OCI-LY1 (cell line): ENCODE results near the gene NAA16.

ENCODE experiments used
- H2AFZ ChIP-seq: fragments of 200-600 bp; sonication (generic), shearing (Covaris generic); 2 replicates; pipeline ENCODE4 v1.6.0; 2014; ENCODE audit warnings: antibody characterized with exemption, mild to moderate bottlenecking, low read length
- H3F3A ChIP-seq: fragments of 200-600 bp; sonication (generic), shearing (Covaris generic); 2 replicates; pipeline ENCODE4 v1.6.0; 2014; ENCODE audit warnings: mild to moderate bottlenecking, antibody characterized with exemption, low read length, moderate library complexity; ENCODE audit not compliant: insufficient read depth
- H3K27ac ChIP-seq: fragments of 200-600 bp; sonication (generic); 2 replicates; pipeline ENCODE4 v1.5.1; 2014; ENCODE audit warnings: low read length, mixed run types, mild to moderate bottlenecking, low read depth; ENCODE audit not compliant: poor library complexity, severe bottlenecking
- H3K27me3 ChIP-seq: fragments of 200-600 bp; sonication (generic); 2 replicates; pipeline ENCODE4 v1.6.0; 2014; ENCODE audit warnings: antibody characterized with exemption, mild to moderate bottlenecking, low read length, moderate library complexity; ENCODE audit not compliant: insufficient read depth
- H3K36me3 ChIP-seq: fragments of 200-600 bp; sonication (generic); 2 replicates; pipeline ENCODE4 v1.6.1; 2014; ENCODE audit warnings: mild to moderate bottlenecking, antibody characterized with exemption, low read length, moderate library complexity, mixed read lengths; ENCODE audit not compliant: insufficient read depth
- H3K4me1 ChIP-seq: fragments of 200-600 bp; sonication (generic); 2 replicates; pipeline ENCODE4 v1.5.1; 2014; ENCODE audit warnings: mild to moderate bottlenecking, low read length, moderate library complexity; ENCODE audit not compliant: insufficient read depth, severe bottlenecking
- H3K4me2 ChIP-seq: fragments of 200-600 bp; sonication (generic), shearing (Covaris generic); 2 replicates; pipeline ENCODE4 v1.6.1; 2014; ENCODE audit warnings: low read length
- H3K4me3 ChIP-seq: fragments of 200-600 bp; sonication (generic); 2 replicates; pipeline ENCODE4 v1.5.1; 2014; ENCODE audit warnings: low read length, low read depth, mild to moderate bottlenecking, mixed read lengths; ENCODE audit not compliant: poor library complexity, severe bottlenecking
- H3K79me2 ChIP-seq: fragments of 200-600 bp; shearing (Covaris generic); 2 replicates; pipeline ENCODE4 v1.6.1; 2016; ENCODE audit warnings: mixed run types, low read length, mixed read lengths; ENCODE audit not compliant: insufficient read depth
- H3K9ac ChIP-seq: fragments of 200-600 bp; sonication (generic), shearing (Covaris generic); 2 replicates; pipeline ENCODE4 v1.6.1; 2014; ENCODE audit warnings: mild to moderate bottlenecking, low read length, mixed read lengths
- H3K9me2 ChIP-seq: fragments of 200-600 bp; sonication (generic), shearing (Covaris generic); 2 replicates; pipeline ENCODE4 v1.6.1; 2014; ENCODE audit warnings: low read depth, mild to moderate bottlenecking, low read length, mixed read lengths
- H3K9me3 ChIP-seq: fragments of 200-600 bp; shearing (Covaris generic); 2 replicates; pipeline ENCODE4 v1.6.1; 2014; ENCODE audit warnings: low read length, mixed read lengths
- H4K20me1 ChIP-seq: fragments of 200-600 bp; sonication (generic), shearing (Covaris generic); 2 replicates; pipeline ENCODE4 v1.6.0; 2016; ENCODE audit warnings: mild to moderate bottlenecking, low read length; ENCODE audit not compliant: insufficient read depth
- EZH2 ChIP-seq: fragments of 200-600 bp; sonication (generic), shearing (Covaris generic); IDR thresholded peaks from 2 replicates; pipeline ENCODE4 v1.8.0; 2017; ENCODE audit warnings: borderline replicate concordance, mixed run types, mild to moderate bottlenecking, antibody characterized with exemption, low read length, moderate library complexity, mixed read lengths
- TF ChIP-seq, protein P1 (sequence below): fragments of 200-600 bp; sonication (generic), shearing (Covaris generic); IDR thresholded peaks from 2 replicates; pipeline ENCODE4 v1.5.1; 2017; ENCODE audit warnings: mild to moderate bottlenecking, antibody characterized with exemption, low read length, moderate library complexity, mixed read lengths

NAA16 gene

DNA sequence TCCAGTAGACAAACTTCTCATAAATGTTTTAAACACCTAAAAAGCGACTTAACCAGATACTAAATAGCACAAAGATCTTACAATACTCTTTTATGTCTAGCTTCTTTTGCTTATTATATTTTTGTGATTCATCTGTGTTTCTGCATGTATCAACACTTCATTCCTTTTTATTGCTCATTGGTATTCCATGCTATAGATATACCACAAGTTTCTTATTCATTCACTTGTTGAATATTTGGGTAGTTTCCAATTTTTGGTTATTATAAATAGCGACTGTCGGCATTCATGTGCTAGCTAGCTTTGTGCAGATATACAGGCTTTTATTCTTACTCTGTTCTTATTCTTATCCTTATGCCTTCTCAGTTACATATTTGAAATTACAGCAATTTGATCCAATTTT is 96.3 kb downstream of the NAA16 start:
- H3K4me2 ChIP-seq: no peak overlapping the region
- H3K9me3 ChIP-seq: no peaks in the 10 kb centered on the region
- no peak overlapping the region for H3K4me3 ChIP-seq
- H3K27ac ChIP-seq: no peak overlapping the region
- H3K9me2 ChIP-seq: no peaks in the 10 kb centered on the region
- no peaks in the 10 kb centered on the region for H4K20me1 ChIP-seq
- no peak overlapping the region for H3K9ac ChIP-seq
- H3K4me1 ChIP-seq: peaks cover 16% of the 10 kb centered on the region
- no peak overlapping the region for H2AFZ ChIP-seq
- no peaks in the 10 kb centered on the region for H3K27me3 ChIP-seq
- H3K79me2 ChIP-seq: no peaks in the 10 kb centered on the region
- no peaks in the 10 kb centered on the region for H3K36me3 ChIP-seq
- no peaks in the 10 kb centered on the region for H3F3A ChIP-seq
- TF ChIP-seq, protein P1, sequence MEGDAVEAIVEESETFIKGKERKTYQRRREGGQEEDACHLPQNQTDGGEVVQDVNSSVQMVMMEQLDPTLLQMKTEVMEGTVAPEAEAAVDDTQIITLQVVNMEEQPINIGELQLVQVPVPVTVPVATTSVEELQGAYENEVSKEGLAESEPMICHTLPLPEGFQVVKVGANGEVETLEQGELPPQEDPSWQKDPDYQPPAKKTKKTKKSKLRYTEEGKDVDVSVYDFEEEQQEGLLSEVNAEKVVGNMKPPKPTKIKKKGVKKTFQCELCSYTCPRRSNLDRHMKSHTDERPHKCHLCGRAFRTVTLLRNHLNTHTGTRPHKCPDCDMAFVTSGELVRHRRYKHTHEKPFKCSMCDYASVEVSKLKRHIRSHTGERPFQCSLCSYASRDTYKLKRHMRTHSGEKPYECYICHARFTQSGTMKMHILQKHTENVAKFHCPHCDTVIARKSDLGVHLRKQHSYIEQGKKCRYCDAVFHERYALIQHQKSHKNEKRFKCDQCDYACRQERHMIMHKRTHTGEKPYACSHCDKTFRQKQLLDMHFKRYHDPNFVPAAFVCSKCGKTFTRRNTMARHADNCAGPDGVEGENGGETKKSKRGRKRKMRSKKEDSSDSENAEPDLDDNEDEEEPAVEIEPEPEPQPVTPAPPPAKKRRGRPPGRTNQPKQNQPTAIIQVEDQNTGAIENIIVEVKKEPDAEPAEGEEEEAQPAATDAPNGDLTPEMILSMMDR: no peak
- TF ChIP-seq EZH2: no peak

DNA sequence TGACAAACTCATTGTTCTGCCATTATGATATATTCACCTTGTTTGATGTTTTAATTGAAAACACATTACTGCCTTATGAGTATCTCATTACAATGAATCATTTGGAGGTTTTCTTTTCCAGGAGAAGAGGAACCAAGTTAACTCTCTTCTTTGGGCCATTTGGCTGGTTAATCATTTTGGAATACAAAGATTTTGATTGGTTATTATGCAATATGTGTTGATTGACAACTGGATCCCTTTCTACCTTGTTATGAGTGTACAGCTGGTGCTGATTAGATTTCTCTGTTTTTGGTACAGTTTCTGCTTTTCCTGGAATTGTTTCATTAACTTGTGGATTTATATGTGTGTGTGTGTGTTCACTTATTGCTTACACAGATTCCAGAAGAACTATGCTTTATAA is 97.1 kb downstream of the NAA16 start:
- Histone ChIP-seq H3K79me2 (no peaks in the 10 kb centered on the region), H3K9ac (no peak overlapping the region), H3K4me3 (no peak overlapping the region), H4K20me1 (no peaks in the 10 kb centered on the region), H3F3A (no peaks in the 10 kb centered on the region), H3K36me3 (no peaks in the 10 kb centered on the region), H3K9me2 (no peaks in the 10 kb centered on the region), H3K9me3 (no peaks in the 10 kb centered on the region), H3K4me2 (no peak overlapping the region), H2AFZ (no peak overlapping the region), H3K27ac (no peak overlapping the region), H3K27me3 (no peaks in the 10 kb centered on the region), H3K4me1 (peaks cover 16% of the 10 kb centered on the region)
- TF ChIP-seq, protein P1: no peak
- no peak for TF ChIP-seq EZH2

DNA sequence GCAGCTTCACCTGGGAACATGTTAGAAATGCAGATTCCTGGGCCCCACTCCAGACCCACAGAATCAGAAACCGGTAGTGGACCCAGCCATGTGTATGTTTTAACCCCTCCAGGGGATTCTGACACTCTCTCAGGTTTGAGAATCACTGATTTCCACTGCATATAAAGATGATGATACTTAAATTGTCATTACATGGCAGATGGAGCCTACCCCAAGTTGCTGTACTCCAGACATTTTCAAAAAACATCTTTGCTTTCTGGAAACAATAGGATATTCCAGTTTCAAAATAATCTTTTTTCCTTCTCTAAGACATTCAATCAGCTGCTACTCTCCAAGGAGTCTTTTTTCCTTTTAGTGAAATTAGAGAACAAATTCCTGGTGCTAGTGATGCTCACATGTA is 97.7 kb downstream of the NAA16 start:
- Histone ChIP-seq H2AFZ (no peak overlapping the region), H3K36me3 (no peaks in the 10 kb centered on the region), H3K27ac (no peak overlapping the region), H3K4me2 (no peak overlapping the region), H3K4me1 (peaks cover 16% of the 10 kb centered on the region), H3K9ac (no peak overlapping the region), H3K4me3 (no peak overlapping the region), H3K27me3 (no peaks in the 10 kb centered on the region), H3K9me3 (no peaks in the 10 kb centered on the region), H3K9me2 (no peaks in the 10 kb centered on the region), H4K20me1 (no peaks in the 10 kb centered on the region), H3F3A (no peaks in the 10 kb centered on the region), H3K79me2 (no peaks in the 10 kb centered on the region)
- TF ChIP-seq, protein P1: no peak
- TF ChIP-seq EZH2: no peak
